Retinal pigment epithelial cell (primary cell): Measurements from ENCODE around the gene OPTN.
"Not testable (repeated sequence)": the region's sequence is repeated elsewhere in the genome, so short reads cannot be mapped to it uniquely, and the experiment has no call there.

Source experiments
- DNase-seq: peaks from one replicate; pipeline ENCODE4 v3.0.0-alpha.2; 2010; ENCODE audit warnings: low read depth
- H3K4me3 ChIP-seq: 2 replicates; pipeline ENCODE4 v1.5.1; 2011; ENCODE audit warnings: mild to moderate bottlenecking, low read length, control low read depth, moderate library complexity
- TF ChIP-seq, protein P1 (sequence below): conservative IDR thresholded peaks from 2 replicates; pipeline ENCODE4 v1.5.1; 2011; ENCODE audit warnings: low read depth, low read length, control low read depth, inconsistent platforms

The OPTN gene

DNA sequence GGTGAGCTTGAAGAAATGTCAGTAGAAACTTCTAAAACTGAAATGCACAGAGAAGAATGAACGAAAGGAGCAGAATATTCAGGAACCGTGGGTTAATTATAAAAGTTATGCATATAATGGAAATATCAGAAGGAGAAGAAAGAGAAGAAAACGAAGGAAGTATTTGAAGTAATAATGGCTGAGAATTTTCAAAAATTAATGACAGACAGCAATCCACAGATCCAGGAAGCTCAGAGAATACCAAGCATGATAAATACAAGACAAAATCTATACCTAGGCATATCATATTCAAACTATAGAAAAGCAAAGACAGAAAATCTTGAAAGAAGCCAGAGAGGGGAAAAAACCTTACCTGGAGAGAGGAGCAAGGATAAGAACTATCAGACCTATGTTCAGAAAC, 44.9 kb downstream of the OPTN start:
- H3K4me3 ChIP-seq = no peak overlapping the region
- no peak for DNase-seq
- TF ChIP-seq, protein P1, sequence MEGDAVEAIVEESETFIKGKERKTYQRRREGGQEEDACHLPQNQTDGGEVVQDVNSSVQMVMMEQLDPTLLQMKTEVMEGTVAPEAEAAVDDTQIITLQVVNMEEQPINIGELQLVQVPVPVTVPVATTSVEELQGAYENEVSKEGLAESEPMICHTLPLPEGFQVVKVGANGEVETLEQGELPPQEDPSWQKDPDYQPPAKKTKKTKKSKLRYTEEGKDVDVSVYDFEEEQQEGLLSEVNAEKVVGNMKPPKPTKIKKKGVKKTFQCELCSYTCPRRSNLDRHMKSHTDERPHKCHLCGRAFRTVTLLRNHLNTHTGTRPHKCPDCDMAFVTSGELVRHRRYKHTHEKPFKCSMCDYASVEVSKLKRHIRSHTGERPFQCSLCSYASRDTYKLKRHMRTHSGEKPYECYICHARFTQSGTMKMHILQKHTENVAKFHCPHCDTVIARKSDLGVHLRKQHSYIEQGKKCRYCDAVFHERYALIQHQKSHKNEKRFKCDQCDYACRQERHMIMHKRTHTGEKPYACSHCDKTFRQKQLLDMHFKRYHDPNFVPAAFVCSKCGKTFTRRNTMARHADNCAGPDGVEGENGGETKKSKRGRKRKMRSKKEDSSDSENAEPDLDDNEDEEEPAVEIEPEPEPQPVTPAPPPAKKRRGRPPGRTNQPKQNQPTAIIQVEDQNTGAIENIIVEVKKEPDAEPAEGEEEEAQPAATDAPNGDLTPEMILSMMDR = no peak

DNA sequence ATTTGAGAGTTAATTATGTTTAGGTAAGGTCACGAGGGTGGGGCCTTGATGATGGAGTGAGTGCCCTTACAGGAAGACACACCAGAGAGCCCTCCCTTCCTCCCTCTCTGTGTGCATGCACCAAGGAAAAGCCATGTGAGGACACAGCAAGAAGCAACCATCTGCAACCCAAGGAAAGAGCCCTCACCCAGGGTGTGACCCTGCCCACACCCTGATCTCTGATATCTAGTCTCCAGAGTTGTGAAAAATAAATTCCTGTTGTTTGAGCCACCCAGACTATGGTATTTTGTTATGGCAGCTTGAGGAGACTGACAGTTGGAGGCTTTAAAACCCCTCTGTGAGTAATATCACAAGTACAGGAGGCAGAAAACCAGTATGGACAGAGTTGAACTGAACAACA, 46.4 kb downstream of the OPTN start:
- H3K4me3 ChIP-seq = no peak overlapping the region
- TF ChIP-seq, protein P1 = no peak
- DNase-seq = no peak

DNA sequence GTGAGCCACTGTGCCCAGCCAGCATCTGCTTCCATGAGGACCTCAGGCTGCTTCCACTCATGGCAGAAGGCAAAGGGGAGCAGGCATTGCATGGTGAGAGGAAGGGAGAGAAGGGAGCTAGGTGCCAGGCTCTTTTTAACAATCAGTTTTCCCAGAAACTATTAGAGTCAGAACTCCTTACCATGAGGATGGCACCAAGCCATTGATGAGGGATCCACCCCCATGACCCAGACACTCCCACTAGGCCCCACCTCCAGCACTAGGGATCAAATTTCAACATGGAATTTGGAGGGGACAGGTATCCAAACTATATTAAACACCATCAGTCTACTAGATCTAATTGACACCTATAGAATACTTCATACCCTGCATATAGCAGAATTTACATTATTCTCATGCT, 47.2 kb downstream of the OPTN start:
- TF ChIP-seq, protein P1 = no peak
- H3K4me3 ChIP-seq = no peak overlapping the region
- no peak for DNase-seq

DNA sequence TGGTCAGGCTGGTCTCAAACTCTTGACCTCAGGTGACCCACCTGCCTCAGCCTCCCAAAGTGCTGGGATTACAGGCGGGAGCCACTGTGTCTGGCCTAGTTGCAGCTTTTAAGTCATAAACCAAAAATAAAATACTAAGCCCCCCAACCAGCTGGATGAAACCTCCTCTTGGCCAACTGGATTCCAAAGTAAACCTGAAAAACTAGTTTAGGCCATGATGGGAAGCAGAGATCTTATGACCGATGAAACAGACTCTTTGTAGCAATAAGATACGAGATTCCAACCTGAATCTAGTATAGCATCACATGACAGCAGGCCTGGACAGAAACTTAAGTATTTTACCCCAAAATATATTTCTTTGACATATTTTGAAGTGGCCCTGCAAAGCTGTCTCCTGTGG, 52.3 kb downstream of the OPTN start:
- H3K4me3 ChIP-seq = no peak overlapping the region
- DNase-seq = no peak
- TF ChIP-seq, protein P1 = no peak

DNA sequence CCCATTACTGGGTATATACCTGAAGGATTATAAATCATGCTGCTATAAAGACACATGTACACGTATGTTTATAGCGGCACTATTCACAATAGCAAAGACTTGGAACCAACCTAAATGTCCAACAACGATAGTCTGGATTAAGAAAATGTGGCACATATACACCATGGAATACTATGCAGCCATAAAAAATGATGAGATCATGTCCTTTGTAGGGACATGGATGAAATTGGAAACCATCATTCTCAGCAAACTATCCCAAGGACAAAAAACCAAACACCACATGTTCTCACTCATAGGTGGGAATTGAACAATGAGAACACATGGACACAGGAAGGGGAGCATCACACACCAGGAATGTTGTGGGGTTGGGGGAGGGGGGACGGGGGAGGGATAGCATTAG, 55.9 kb downstream of the OPTN start:
- not testable (repeated sequence) for H3K4me3 ChIP-seq, DNase-seq

DNA sequence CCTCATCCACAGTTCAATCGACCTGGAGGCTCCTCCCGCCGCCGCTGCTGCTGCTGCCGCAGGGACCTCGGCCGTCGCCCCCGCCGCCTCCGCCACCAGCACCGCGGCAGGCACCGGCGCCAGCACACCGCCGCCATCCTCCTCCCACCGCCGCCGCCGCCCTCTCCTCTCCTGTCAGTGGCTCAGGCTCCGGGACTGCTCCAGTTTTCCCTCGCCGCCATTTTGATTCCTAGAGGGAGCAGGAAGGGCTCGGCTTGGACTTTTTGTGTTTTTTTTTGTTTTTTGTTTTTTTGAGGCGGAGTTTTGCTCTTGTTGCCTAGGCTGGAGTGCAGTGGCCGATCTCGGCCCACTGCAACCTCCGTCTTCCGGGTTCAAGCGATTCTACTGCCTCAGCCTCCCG, 58.4 kb downstream of the OPTN start:
- TF ChIP-seq, protein P1 = no peak
- peak overlapping the region; percentile 5 for H3K4me3 ChIP-seq
- no peak for DNase-seq

DNA sequence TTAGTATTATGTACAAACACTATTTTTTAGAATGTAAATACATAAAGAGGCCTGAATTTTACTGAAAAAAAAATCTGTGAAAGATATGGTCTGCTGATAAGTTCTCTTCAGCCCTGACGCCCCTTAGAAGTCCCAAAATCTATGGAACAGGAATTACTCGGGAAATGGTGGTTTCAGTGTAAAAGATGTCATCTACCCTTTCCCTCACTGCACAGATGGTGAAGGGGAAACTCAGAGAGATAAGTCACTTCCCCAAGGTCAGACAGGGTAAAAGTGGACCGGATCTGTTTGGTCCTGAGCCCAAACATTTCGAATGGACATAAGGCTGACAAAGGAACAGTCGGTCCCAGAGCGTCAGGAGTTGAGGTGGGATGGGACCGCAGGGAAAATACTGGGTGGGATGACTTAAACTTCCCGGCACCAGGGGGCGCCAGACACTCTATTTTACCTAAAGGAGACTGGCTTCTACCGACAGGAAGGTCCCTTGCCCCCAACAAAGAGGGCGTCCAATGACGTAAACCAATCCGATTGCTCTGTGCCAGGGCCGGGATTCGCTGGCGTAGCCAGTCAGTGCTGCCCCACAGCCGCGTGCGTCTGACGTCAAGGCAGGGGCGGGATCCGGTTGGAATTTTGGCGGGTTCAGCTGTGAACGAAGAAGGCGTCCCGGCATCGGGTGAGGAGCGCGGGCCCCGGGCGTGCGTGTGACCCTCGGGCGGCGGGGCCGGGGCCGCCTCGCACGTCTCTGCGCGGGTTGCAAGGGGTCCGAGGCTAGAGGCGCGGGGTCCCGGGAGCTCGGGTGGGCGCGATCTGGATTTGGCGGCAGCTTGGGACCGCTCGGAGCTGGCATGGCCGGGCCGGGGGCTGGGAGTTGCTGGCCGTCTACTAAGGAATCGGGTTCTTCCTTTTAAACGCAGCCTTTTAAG, 61.2 kb downstream of the OPTN start, which contains the start of gene MCM10:
TSS of gene MCM10 (plus strand) at position 625 of the 923 bp plus-strand sequence. CDS start 2,645 bp downstream, outside the sequence.
- DNase-seq = peak; percentile 97
- TF ChIP-seq, protein P1 = peak; percentile 78
- H3K4me3 ChIP-seq = peak within 1 kb of the TSS; percentile 71
